Activated T-helper 1 cell treated with Interleukin-2 at 50 U/mL for 16 hours (primary cell): Measurements from ENCODE around the gene FUT8.
"Not testable (repeated sequence)": the region's sequence is repeated elsewhere in the genome, so short reads cannot be mapped to it uniquely, and the experiment has no call there.

Experiments
- DNase-seq: peaks from one replicate; pipeline ENCODE4 v3.0.0-alpha.2; 2020; ENCODE audit warnings: low read depth

The FUT8 gene

GRCh38 chr14:65622703-65623102 is 210.2 kb downstream of the FUT8 start:
- no peak for DNase-seq

- DNase-seq: no peak
These were observed 211.2 kb downstream of the FUT8 start for GRCh38 chr14:65623759-65624158.

GRCh38 chr14:65627315-65627714 is 214.8 kb downstream of the FUT8 start:
- no peak for DNase-seq

GRCh38 chr14:65628664-65629063 is 216.1 kb downstream of the FUT8 start:
- no peak for DNase-seq

GRCh38 chr14:65631040-65631439 is 218.5 kb downstream of the FUT8 start:
- DNase-seq: no peak

- no peak for DNase-seq
These were observed 220.0 kb downstream of the FUT8 start for GRCh38 chr14:65632487-65632886.

GRCh38 chr14:65633666-65634065 is 221.1 kb downstream of the FUT8 start:
- DNase-seq: not testable (repeated sequence)

- peak; percentile 2 for DNase-seq
These were observed 225.2 kb downstream of the FUT8 start for GRCh38 chr14:65637780-65638179.

- no peak for DNase-seq
These were observed 226.7 kb downstream of the FUT8 start for GRCh38 chr14:65639216-65639615.

- DNase-seq: no peak
These were observed 238.3 kb downstream of the FUT8 start for GRCh38 chr14:65650826-65651225.

GRCh38 chr14:65656554-65656953 is 244.0 kb downstream of the FUT8 start:
- no peak for DNase-seq

- no peak for DNase-seq
These were observed 245.7 kb downstream of the FUT8 start for GRCh38 chr14:65658202-65658601.

GRCh38 chr14:65661865-65662264 is 249.3 kb downstream of the FUT8 start:
- DNase-seq: no peak

GRCh38 chr14:65664436-65664835 is 251.9 kb downstream of the FUT8 start:
- DNase-seq: no peak

- DNase-seq: no peak
These were observed 264.0 kb downstream of the FUT8 start for GRCh38 chr14:65676361-65677014.

- no peak for DNase-seq
These were observed 273.0 kb downstream of the FUT8 start for GRCh38 chr14:65685572-65685971.

- no peak for DNase-seq
These were observed 274.2 kb downstream of the FUT8 start for GRCh38 chr14:65686761-65687160.

GRCh38 chr14:65689070-65689469 is 276.5 kb downstream of the FUT8 start:
- DNase-seq: no peak

- not testable (repeated sequence) for DNase-seq
These were observed 280.0 kb downstream of the FUT8 start for GRCh38 chr14:65692566-65692965.

GRCh38 chr14:65696801-65697200 is 284.3 kb downstream of the FUT8 start:
- DNase-seq: no peak

GRCh38 chr14:65703521-65703920 is 291.0 kb downstream of the FUT8 start:
- no peak for DNase-seq

GRCh38 chr14:65703996-65704395 is 291.5 kb downstream of the FUT8 start:
- no peak for DNase-seq

GRCh38 chr14:65704437-65704836 is 291.9 kb downstream of the FUT8 start:
- no peak for DNase-seq

GRCh38 chr14:65704850-65705249 is 292.3 kb downstream of the FUT8 start:
- DNase-seq: no peak

- no peak for DNase-seq
These were observed 297.0 kb downstream of the FUT8 start for GRCh38 chr14:65709576-65709975.
